Keratinocyte (primary cell): ENCODE data around the gene PCDH10. TPM values are rescaled to one million over a fixed set of nuclear protein-coding genes. Genes with fewer than 3 reads are reported as not detected.

Experiments
- DNase-seq: peaks from one replicate; pipeline ENCODE4 v3.0.0-alpha.2; 2011; ENCODE audit warnings: low read depth, missing footprints, low spot score
- FAIRE-seq: peaks from 2 replicates; lab custom pipeline; 2011; peaks lifted over from hg19 to GRCh38; lab: Jason Lieb, UNC
- H2AFZ ChIP-seq: 2 replicates; pipeline ENCODE4 v1.6.0; 2012; ENCODE audit warnings: low read length, control low read depth, inconsistent platforms; ENCODE audit not compliant: control insufficient read depth
- H3K27ac ChIP-seq: 2 replicates; pipeline ENCODE4 v1.5.1; 2011; ENCODE audit warnings: low read length; ENCODE audit not compliant: control insufficient read depth, insufficient read depth
- H3K27me3 ChIP-seq: 3 replicates; pipeline ENCODE4 v1.6.0; 2011; ENCODE audit warnings: low read length; ENCODE audit not compliant: control insufficient read depth, insufficient read depth; ENCODE audit errors: extremely low read depth
- H3K36me3 ChIP-seq, 2 experiments: 2 replicates in 1 of 2; 3 replicates in 1 of 2; pipeline ENCODE4 v1.5.1; 2011; ENCODE audit warnings: low read length in 2 of 2, mild to moderate bottlenecking in 1 of 2; ENCODE audit not compliant: control insufficient read depth in 2 of 2, insufficient read depth in 2 of 2; ENCODE audit errors: extremely low read depth in 1 of 2
- H3K4me1 ChIP-seq: 3 replicates; pipeline ENCODE4 v1.5.1; 2011; ENCODE audit warnings: low read length; ENCODE audit not compliant: control insufficient read depth, insufficient read depth; ENCODE audit errors: extremely low read depth
- H3K4me2 ChIP-seq: 3 replicates; pipeline ENCODE4 v1.6.0; 2011; ENCODE audit warnings: low read depth, low read length; ENCODE audit not compliant: control insufficient read depth, insufficient read depth; ENCODE audit errors: extremely low read depth
- H3K4me3 ChIP-seq, 3 experiments: fragments of 200-600 bp in 1 of 3; sonication (generic) in 1 of 3; 2 replicates in 2 of 3; 3 replicates in 1 of 3; pipeline ENCODE4 v1.5.1; 2011 to 2016; ENCODE audit warnings: low read length in 3 of 3, mild to moderate bottlenecking in 3 of 3, control low read depth in 2 of 3, inconsistent platforms in 1 of 3, low read depth in 1 of 3, mixed read lengths in 1 of 3, mixed run types in 1 of 3, moderate library complexity in 1 of 3; ENCODE audit not compliant: control insufficient read depth in 2 of 3, insufficient read depth in 2 of 3; ENCODE audit errors: extremely low read depth in 1 of 3
- H3K79me2 ChIP-seq: 2 replicates; pipeline ENCODE4 v1.6.0; 2012; ENCODE audit warnings: low read length; ENCODE audit not compliant: control insufficient read depth, insufficient read depth
- H3K9ac ChIP-seq: 3 replicates; pipeline ENCODE4 v1.6.0; 2011; ENCODE audit warnings: low read length; ENCODE audit not compliant: control insufficient read depth, insufficient read depth; ENCODE audit errors: extremely low read depth
- H3K9me1 ChIP-seq: 3 replicates; pipeline ENCODE4 v1.6.0; 2011; ENCODE audit warnings: low read length; ENCODE audit not compliant: control insufficient read depth, insufficient read depth; ENCODE audit errors: extremely low read depth
- H3K9me3 ChIP-seq: 2 replicates; pipeline ENCODE4 v1.5.1; 2012; ENCODE audit warnings: low read depth, low read length; ENCODE audit not compliant: control insufficient read depth
- H4K20me1 ChIP-seq: 3 replicates; pipeline ENCODE4 v1.6.0; 2011; ENCODE audit warnings: low read length; ENCODE audit not compliant: control insufficient read depth, insufficient read depth; ENCODE audit errors: extremely low read depth
- CTCF ChIP-seq, 3 experiments: IDR thresholded peaks in 1 of 3; conservative IDR thresholded peaks in 1 of 3; optimal IDR thresholded peaks in 1 of 3; 2 replicates in 2 of 3; 3 replicates in 1 of 3; pipeline versions ENCODE3 to v1.5.1; 2011; ENCODE audit warnings: low read length in 3 of 3, mild to moderate bottlenecking in 3 of 3, moderate library complexity in 2 of 3, control low read depth in 1 of 3, inconsistent platforms in 1 of 3; ENCODE audit not compliant: insufficient read depth in 2 of 3; ENCODE audit errors: extremely low read depth in 1 of 3
- EZH2 ChIP-seq: IDR thresholded peaks from one replicate; pipeline ENCODE4 v1.6.1; 2012; ENCODE audit warnings: inconsistent platforms, mild to moderate bottlenecking, low read length, moderate library complexity
- dilution Hi-C: fragments of 300-500 bp; cut with MboI; formaldehyde crosslinking; loops from one replicate; pipeline ENCODE4 v1.7.0; 2020; ENCODE audit warnings: low sequenced_read_pairs; ENCODE audit not compliant: extremely low pct_ligation_motif_present
- polyA plus RNA-seq, 5 experiments: library from polyadenylated mRNA; depleted of rRNA in 3 of 5; stranded (reverse) in 3 of 5; stranded (forward) in 1 of 5; unstranded in 1 of 5; fragments of >200 nt; gene quantifications; 1 replicate in 1 of 5; 2 replicates in 3 of 5; 3 replicates in 1 of 5; pipeline versions ENCODE4 v1.2.1 to v1.2.3, GENCODE V29; 2011 to 2012; ENCODE audit warnings: missing spikeins in 2 of 5, low read depth in 1 of 5, low replicate concordance in 1 of 5

Gene PCDH10
- polyA plus RNA-seq, 1 donor (not counting 4 experiments of a cell fraction or from before 2014, with no cell fraction given): not detected

GRCh38 chr4:133161570-133162295, 12.6 kb downstream of the PCDH10 start:
- DNase-seq: no peak
- Histone ChIP-seq H3K27ac (no peak overlapping the region), H3K9ac (no peak overlapping the region), H3K4me3 (no peak overlapping the region), H3K9me3 (no peaks in the 10 kb centered on the region), H3K4me2 (no peak overlapping the region), H3K79me2 (no peaks in the 10 kb centered on the region), H4K20me1 (no peaks in the 10 kb centered on the region), H3K36me3 (no peaks in the 10 kb centered on the region), H3K9me1 (no peaks in the 10 kb centered on the region), H3K4me1 (no peaks in the 10 kb centered on the region), H2AFZ (no peak overlapping the region), H3K27me3 (no peaks in the 10 kb centered on the region)
- dilution Hi-C loops: no loop called here
- no peak for FAIRE-seq
- no peak for TF ChIP-seq CTCF (optimal IDR thresholded peaks at IDR 0.05 in 1 of 3, IDR thresholded peaks at IDR 0.05 in 1 of 3, conservative IDR thresholded peaks at IDR 0.05 in 1 of 3; ENCODE audit: extremely low read depth in 1 of 3, insufficient read depth in 2 of 3, low read length in 3 of 3)

DNA sequence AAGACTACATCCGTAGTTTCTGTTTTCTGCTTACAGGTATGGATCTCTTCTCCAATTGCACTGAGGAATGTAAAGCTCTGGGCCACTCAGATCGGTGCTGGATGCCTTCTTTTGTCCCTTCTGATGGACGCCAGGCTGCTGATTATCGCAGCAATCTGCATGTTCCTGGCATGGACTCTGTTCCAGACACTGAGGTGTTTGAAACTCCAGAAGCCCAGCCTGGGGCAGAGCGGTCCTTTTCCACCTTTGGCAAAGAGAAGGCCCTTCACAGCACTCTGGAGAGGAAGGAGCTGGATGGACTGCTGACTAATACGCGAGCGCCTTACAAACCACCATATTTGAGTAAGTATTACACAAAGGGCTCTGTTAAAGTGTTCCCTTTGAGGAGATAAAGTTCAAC, 13.8 kb downstream of the PCDH10 start:
- no peaks in the 10 kb centered on the region for H3K9me1 ChIP-seq
- H3K4me3 ChIP-seq: no peak overlapping the region
- H3K9me3 ChIP-seq: no peaks in the 10 kb centered on the region
- no peaks in the 10 kb centered on the region for H3K4me1 ChIP-seq
- dilution Hi-C loops: no loop called here
- no peaks in the 10 kb centered on the region for H4K20me1 ChIP-seq
- H3K27me3 ChIP-seq: no peaks in the 10 kb centered on the region
- FAIRE-seq (no peak), DNase-seq (no peak)
- no peak overlapping the region for H3K9ac ChIP-seq
- H3K27ac ChIP-seq: no peak overlapping the region
- no peak overlapping the region for H3K4me2 ChIP-seq
- H3K36me3 ChIP-seq: no peaks in the 10 kb centered on the region
- H2AFZ ChIP-seq: no peak overlapping the region
- TF ChIP-seq CTCF (optimal IDR thresholded peaks at IDR 0.05 in 1 of 3, IDR thresholded peaks at IDR 0.05 in 1 of 3, conservative IDR thresholded peaks at IDR 0.05 in 1 of 3; ENCODE audit: extremely low read depth in 1 of 3, insufficient read depth in 2 of 3, low read length in 3 of 3): no peak
- TF ChIP-seq EZH2: no peak
- no peaks in the 10 kb centered on the region for H3K79me2 ChIP-seq
